Measurements from ENCODE around the gene NECTIN3.

The NECTIN3 gene

GRCh38 chr3:111071257-111072030, at the start of gene NECTIN3:
NECTIN3 (plus strand) TSS chr3:111071816; CDS start chr3:111072018, 202 bp downstream.
- DNase-seq: peak; percentile 73 to 100 (median 91)

- no peak for DNase-seq
Measured at GRCh38 chr3:111027868-111028267, 43.7 kb upstream of the NECTIN3 start.

GRCh38 chr3:111031538-111031937, 40.1 kb upstream of the NECTIN3 start:
- no peak for DNase-seq

GRCh38 chr3:111032677-111033076, 38.9 kb upstream of the NECTIN3 start:
- DNase-seq: no peak

- no peak for DNase-seq
Measured at GRCh38 chr3:111033470-111034050, 38.1 kb upstream of the NECTIN3 start.

GRCh38 chr3:111035316-111035715, 36.3 kb upstream of the NECTIN3 start:
- DNase-seq: no peak

GRCh38 chr3:111035902-111036301, 35.7 kb upstream of the NECTIN3 start:
- no peak for DNase-seq

- DNase-seq: no peak
Measured at GRCh38 chr3:111040959-111041358, 30.7 kb upstream of the NECTIN3 start.

- no peak for DNase-seq
Measured at GRCh38 chr3:111045564-111045963, 26.1 kb upstream of the NECTIN3 start.

GRCh38 chr3:111047042-111047441, 24.6 kb upstream of the NECTIN3 start:
- no peak for DNase-seq

GRCh38 chr3:111047812-111048435, 23.7 kb upstream of the NECTIN3 start:
- DNase-seq: no peak

- DNase-seq: no peak
Measured at GRCh38 chr3:111051354-111051753, 20.3 kb upstream of the NECTIN3 start.

- no peak for DNase-seq
Measured at GRCh38 chr3:111068574-111068973, 3.0 kb upstream of the NECTIN3 start.

GRCh38 chr3:111069974-111070771, 1.4 kb upstream of the NECTIN3 start:
- DNase-seq: peak in 41 of 51 donors; percentile 13 to 72 (median 40)

- DNase-seq: peak in 21 of 51 donors; percentile 41 to 85 (median 60)
Measured at GRCh38 chr3:111070772-111071256, 802 bp upstream of the NECTIN3 start.

- peak in 34 of 51 donors; percentile 19 to 74 (median 48) for DNase-seq
Measured at GRCh38 chr3:111072031-111072921, 660 bp downstream of the NECTIN3 start.

GRCh38 chr3:111073218-111073617, 1.6 kb downstream of the NECTIN3 start:
- peak in 1 of 51 donors; percentile 27 for DNase-seq

- DNase-seq: no peak
Measured at GRCh38 chr3:111076732-111077131, 5.1 kb downstream of the NECTIN3 start.

- no peak for DNase-seq
Measured at GRCh38 chr3:111077369-111077768, 5.8 kb downstream of the NECTIN3 start.

GRCh38 chr3:111080413-111080812, 8.8 kb downstream of the NECTIN3 start:
- peak in 1 of 51 donors; percentile 16 for DNase-seq

Data from hypothalamus (tissue), 51 donors.